BE2C (cell line): ENCODE data around the gene EXT2.

Experiments
- DNase-seq: peaks from one replicate; pipeline ENCODE4 v3.0.0-alpha.2; 2020
- H3K27me3 ChIP-seq: fragments of 250-450 bp; sonication (Bioruptor Pico); 2 replicates; pipeline ENCODE4 v1.5.1; 2020; ENCODE audit warnings: mild to moderate bottlenecking
- H3K36me3 ChIP-seq: fragments of 250-450 bp; sonication (Bioruptor Pico); 2 replicates; pipeline ENCODE4 v1.5.1; 2020; ENCODE audit warnings: mild to moderate bottlenecking
- H3K4me1 ChIP-seq: fragments of 250-450 bp; sonication (Bioruptor Pico); 2 replicates; pipeline ENCODE4 v1.5.1; 2020
- H3K4me3 ChIP-seq: 2 replicates; pipeline ENCODE4 v1.5.1; 2011; ENCODE audit warnings: low read depth, low read length
- H3K9me3 ChIP-seq: fragments of 250-450 bp; sonication (Bioruptor Pico); 2 replicates; pipeline ENCODE4 v1.5.1; 2020
- TF ChIP-seq, protein P1 (sequence below): IDR thresholded peaks from 2 replicates; pipeline ENCODE4 v1.5.1; 2012; ENCODE audit warnings: mild to moderate bottlenecking, low read depth, low read length

EXT2 gene

DNA sequence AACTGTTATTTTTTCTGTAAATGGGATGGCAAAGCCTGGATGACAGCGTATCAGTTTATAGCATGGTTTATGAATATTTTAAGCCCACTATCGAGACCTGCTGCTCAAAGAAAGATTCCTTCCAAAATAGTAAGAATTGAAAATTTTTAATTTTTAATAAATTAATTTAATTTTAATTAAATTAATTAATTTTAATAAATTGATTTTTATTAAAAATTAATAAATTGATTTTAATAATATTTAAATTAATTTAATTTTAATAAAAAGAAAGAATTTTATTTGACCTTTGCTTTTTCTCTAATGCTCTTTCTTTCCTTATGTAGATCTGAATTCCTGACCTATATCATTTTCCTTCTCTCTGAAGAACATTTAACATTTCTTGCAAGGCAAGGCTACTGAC is 62.9 kb downstream of the EXT2 start:
- H3K27me3 ChIP-seq, result no peaks in the 10 kb centered on the region
- TF ChIP-seq, protein P1, sequence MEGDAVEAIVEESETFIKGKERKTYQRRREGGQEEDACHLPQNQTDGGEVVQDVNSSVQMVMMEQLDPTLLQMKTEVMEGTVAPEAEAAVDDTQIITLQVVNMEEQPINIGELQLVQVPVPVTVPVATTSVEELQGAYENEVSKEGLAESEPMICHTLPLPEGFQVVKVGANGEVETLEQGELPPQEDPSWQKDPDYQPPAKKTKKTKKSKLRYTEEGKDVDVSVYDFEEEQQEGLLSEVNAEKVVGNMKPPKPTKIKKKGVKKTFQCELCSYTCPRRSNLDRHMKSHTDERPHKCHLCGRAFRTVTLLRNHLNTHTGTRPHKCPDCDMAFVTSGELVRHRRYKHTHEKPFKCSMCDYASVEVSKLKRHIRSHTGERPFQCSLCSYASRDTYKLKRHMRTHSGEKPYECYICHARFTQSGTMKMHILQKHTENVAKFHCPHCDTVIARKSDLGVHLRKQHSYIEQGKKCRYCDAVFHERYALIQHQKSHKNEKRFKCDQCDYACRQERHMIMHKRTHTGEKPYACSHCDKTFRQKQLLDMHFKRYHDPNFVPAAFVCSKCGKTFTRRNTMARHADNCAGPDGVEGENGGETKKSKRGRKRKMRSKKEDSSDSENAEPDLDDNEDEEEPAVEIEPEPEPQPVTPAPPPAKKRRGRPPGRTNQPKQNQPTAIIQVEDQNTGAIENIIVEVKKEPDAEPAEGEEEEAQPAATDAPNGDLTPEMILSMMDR, result no peak
- H3K4me3 ChIP-seq, result no peak overlapping the region
- no peaks in the 10 kb centered on the region for H3K9me3 ChIP-seq
- no peak for DNase-seq
- H3K4me1 ChIP-seq, result no peaks in the 10 kb centered on the region
- no peaks in the 10 kb centered on the region for H3K36me3 ChIP-seq

DNA sequence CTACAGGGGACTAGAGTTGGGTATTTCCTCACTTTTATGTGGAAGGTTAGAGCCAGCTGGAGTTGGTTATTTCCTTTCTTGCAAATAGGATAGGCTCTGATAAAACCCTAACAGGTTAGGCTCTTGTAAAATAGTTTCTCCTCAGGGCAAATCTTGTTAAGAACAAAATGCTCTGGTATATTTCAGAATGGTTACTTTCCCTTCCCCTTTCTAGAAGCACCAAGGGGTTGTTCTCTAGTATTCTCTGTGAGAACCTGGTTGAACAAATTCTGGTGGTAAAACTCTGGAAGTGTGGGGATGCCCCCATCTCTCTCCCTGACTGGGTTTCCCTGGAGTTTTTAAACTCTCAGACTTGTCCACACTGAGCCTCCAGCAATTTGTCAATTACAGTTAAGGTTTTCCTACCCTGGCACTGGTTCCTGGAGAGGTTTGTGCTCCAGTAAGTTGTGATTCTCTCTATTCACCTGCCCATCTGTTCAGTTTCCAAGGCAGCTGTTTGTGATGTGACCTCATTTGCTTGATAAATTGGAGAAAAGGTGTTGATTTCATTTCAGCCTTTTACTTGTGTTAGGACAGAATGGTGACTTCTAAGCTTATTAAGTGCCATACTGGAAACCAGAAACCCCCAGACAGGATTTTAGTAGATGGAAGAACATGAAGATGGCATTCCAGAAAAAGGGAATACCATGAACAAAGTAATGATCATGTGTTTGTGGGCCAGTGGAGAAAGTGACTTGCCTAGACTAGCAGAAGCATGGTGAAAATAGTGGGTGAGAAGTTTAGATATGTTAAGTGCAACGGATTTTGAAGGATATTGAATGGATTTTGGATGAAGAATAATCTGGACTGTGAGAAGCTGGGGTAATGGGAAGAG is 64.6 kb downstream of the EXT2 start:
- no peaks in the 10 kb centered on the region for H3K36me3 ChIP-seq
- no peaks in the 10 kb centered on the region for H3K9me3 ChIP-seq
- no peaks in the 10 kb centered on the region for H3K4me1 ChIP-seq
- DNase-seq, result no peak
- no peaks in the 10 kb centered on the region for H3K27me3 ChIP-seq
- TF ChIP-seq, protein P1, result no peak
- H3K4me3 ChIP-seq, result no peak overlapping the region

DNA sequence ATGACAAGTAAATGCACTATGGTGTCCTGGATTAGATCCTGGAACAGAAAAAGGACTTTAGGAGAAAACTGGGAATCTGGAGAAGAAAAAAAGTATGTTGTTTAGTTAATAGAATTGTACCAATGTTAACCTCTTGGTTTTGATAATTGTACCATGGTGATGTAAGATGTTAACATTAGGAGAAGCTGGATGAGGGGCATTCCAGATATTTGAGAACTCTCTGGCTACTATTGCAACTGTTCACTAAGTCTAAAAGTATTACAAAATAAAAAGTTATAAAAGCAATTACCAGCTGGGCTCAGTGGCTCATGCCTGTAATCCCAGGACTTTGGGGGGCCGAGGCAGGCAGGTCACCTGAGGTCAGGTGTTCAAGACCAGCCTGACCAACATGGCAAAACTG is 66.5 kb downstream of the EXT2 start:
- H3K4me1 ChIP-seq, result no peaks in the 10 kb centered on the region
- no peak for DNase-seq
- no peaks in the 10 kb centered on the region for H3K9me3 ChIP-seq
- H3K36me3 ChIP-seq, result no peaks in the 10 kb centered on the region
- no peaks in the 10 kb centered on the region for H3K27me3 ChIP-seq
- no peak overlapping the region for H3K4me3 ChIP-seq
- TF ChIP-seq, protein P1, result no peak

DNA sequence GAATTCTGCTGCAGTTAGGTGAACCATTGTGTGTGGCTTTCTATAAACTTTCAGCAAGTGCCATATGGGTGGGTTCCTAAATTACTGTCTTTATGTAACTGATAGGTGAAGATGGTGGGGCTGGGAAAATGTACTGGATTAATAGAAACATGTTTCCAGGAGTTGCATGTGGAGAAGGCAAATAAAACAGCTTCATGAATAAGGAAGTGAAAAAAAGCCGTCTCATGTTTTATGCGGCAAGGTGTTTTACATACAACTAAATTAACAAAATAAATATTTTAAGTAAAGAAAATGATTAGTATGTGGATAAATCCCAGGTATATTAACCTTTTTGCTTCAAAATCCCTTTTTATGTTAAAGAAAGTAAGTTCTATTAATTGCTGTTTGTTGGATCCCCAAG is 67.2 kb downstream of the EXT2 start:
- TF ChIP-seq, protein P1, result no peak
- H3K27me3 ChIP-seq, result no peaks in the 10 kb centered on the region
- no peak for DNase-seq

DNA sequence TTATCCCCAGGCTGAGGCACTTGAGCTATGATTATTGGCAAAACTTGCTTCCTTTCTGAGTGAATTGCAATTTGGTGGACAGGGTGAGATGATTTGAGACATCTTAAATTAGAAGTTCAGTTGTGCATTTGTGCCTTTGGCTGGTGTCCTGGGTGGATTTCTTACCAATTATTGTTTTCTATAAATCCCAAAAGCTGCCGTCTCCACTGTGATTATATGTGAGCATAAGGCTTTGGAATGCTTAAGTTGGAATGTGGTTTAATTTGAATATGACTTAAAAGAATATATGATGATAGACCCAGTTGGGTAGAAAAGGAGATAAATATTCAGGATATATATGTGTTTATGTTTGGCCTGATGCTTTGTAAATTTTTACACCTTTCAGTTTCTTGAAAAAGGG is 70.0 kb downstream of the EXT2 start:
- no peak for DNase-seq
- Histone ChIP-seq H3K4me3 (no peak overlapping the region), H3K9me3 (no peaks in the 10 kb centered on the region)

More for the DNA sequence above, 67.2 kb downstream of the EXT2 start:
- Histone ChIP-seq H3K4me1 (no peaks in the 10 kb centered on the region), H3K9me3 (no peaks in the 10 kb centered on the region), H3K4me3 (no peak overlapping the region), H3K36me3 (no peaks in the 10 kb centered on the region)

DNA sequence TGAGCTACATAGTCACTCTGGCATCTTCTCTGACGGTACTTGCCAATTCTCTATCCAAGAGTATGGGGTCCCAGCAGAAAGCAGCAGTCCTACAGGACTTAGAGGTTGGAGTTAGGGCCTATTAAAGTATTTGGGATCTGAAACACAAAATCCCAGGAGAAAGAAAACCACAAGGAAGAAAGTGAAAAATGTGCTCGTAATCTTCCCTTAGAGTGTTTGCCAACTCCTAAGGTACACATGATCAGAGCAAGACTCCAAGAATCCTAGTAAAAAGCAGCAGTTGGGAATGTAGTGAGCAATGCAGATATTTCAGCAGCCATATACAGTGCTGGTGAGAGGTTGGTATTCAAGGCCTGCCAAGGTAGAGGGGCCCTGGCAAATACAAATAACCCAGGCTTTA is 71.6 kb downstream of the EXT2 start:
- H3K36me3 ChIP-seq, result no peaks in the 10 kb centered on the region
- no peak for DNase-seq
- H3K27me3 ChIP-seq, result no peaks in the 10 kb centered on the region
- TF ChIP-seq, protein P1, result no peak
- no peaks in the 10 kb centered on the region for H3K4me1 ChIP-seq
- H3K9me3 ChIP-seq, result no peaks in the 10 kb centered on the region
- H3K4me3 ChIP-seq, result no peak overlapping the region

More for the DNA sequence above, 70.0 kb downstream of the EXT2 start:
- H3K4me1 ChIP-seq, result no peaks in the 10 kb centered on the region
- H3K36me3 ChIP-seq, result no peaks in the 10 kb centered on the region
- TF ChIP-seq, protein P1, result no peak
- H3K27me3 ChIP-seq, result no peaks in the 10 kb centered on the region
